Esophagus squamous epithelium (tissue), 5 donors: ENCODE measurements around the gene MTM1. TPM values are rescaled to one million over a fixed set of nuclear protein-coding genes. Genes with fewer than 3 reads are reported as not detected.

Experiments used
- DNase-seq: peaks from one replicate; lab custom pipeline; 2025; lab: John Stamatoyannopoulos, UW
- H3K27ac ChIP-seq, 4 donors: fragments of 200-600 bp; sonication (generic); one replicate each; pipeline ENCODE4 v1.5.1; 2016 to 2019; ENCODE audit warnings: mild to moderate bottlenecking in 1 of 4
- H3K27me3 ChIP-seq, 4 donors: fragments of 200-600 bp; sonication (generic); 1 replicate in 3 of 4; 2 replicates in 1 of 4; pipeline versions ENCODE4 v1.5.1 to v1.6.0; 2017 to 2021; ENCODE audit warnings: antibody characterized with exemption in 1 of 4
- H3K36me3 ChIP-seq, 3 donors: fragments of 200-600 bp; sonication (generic); one replicate each; pipeline ENCODE4 v1.5.1; 2016 to 2019
- H3K4me1 ChIP-seq, 3 donors: fragments of 200-600 bp; sonication (generic); one replicate each; pipeline ENCODE4 v1.5.1; 2017 to 2019
- H3K4me3 ChIP-seq, 4 donors: fragments of 200-600 bp; sonication (generic); 1 replicate in 3 of 4; 2 replicates in 1 of 4; pipeline ENCODE4 v1.5.1; 2016 to 2019; ENCODE audit warnings: mild to moderate bottlenecking in 2 of 4, moderate library complexity in 1 of 4
- H3K9me3 ChIP-seq, 3 donors: fragments of 200-600 bp; sonication (generic); one replicate each; pipeline ENCODE4 v1.5.1; 2016 to 2019
- CTCF ChIP-seq, 6 experiments: fragments of 450-650 bp in 4 of 6; fragments of 200-600 bp in 2 of 6; sonication (generic) in 2 of 6; IDR thresholded peaks; one replicate each; pipeline ENCODE4 v1.5.1; 2016 to 2019; ENCODE audit warnings: antibody characterized with exemption in 6 of 6, mild to moderate bottlenecking in 4 of 6, moderate library complexity in 4 of 6
- POLR2A ChIP-seq, 4 donors: fragments of 450-650 bp; IDR thresholded peaks; one replicate each; pipeline ENCODE4 v1.6.1; 2017; ENCODE audit warnings: antibody characterized with exemption in 4 of 4, mild to moderate bottlenecking in 4 of 4, moderate library complexity in 3 of 4
- WGBS, 2 donors: methylation state at CpG; one replicate each; pipeline ENCODE4 v1.1.5; 2018; 5-methylcytosine and 5-hydroxymethylcytosine counted together
- intact Hi-C: fragments of 100-400 bp; cut with DNase I; formaldehyde crosslinking; loops from one replicate; pipeline ENCODE4 v1.15.0; 2022
- total RNA-seq, 4 donors: library from RNA; depleted of rRNA; stranded (reverse); fragments of >200 nt; gene quantifications; one replicate each; pipeline ENCODE4 v1.1.0, GENCODE V29; 2016
- donor health status: DM: yes; HTN: yes; CAD: no.

The MTM1 gene
- total RNA-seq, 4 donors from 2014 or later = 9.1 to 13.7 (median 11.4) TPM

GRCh38 chrX:150536455-150537116, 31.8 kb upstream of the MTM1 start:
- Histone ChIP-seq H3K4me1 (no peaks in the 10 kb centered on the region), H3K27ac (no peak overlapping the region), H3K27me3 (no peaks in the 10 kb centered on the region), H3K36me3 (no peaks in the 10 kb centered on the region), H3K4me3 (no peak overlapping the region), H3K9me3 (peaks cover 0 to 8% (median 0%) of the 10 kb centered on the region in 3 donors)
- WGBS, 2 donors = 65 to 67% methylated on average over 3 to 6 of the region's 8 CpGs
- intact Hi-C loops = no loop called here
- TF ChIP-seq POLR2A (IDR thresholded peaks at IDR 0.05) (no peak), CTCF (IDR thresholded peaks at IDR 0.05) (peak in 2 of 6 experiments; percentile 6)
- no peak for DNase-seq

- TF ChIP-seq CTCF (IDR thresholded peaks at IDR 0.05) (no peak), POLR2A (IDR thresholded peaks at IDR 0.05) (no peak)
- no peak overlapping the region for H3K4me3 ChIP-seq
- peaks cover 0 to 8% (median 0%) of the 10 kb centered on the region in 3 donors for H3K9me3 ChIP-seq
- no peak for DNase-seq
- H3K27me3 ChIP-seq = no peaks in the 10 kb centered on the region
- no peak overlapping the region for H3K27ac ChIP-seq
- H3K36me3 ChIP-seq = no peaks in the 10 kb centered on the region
- H3K4me1 ChIP-seq = no peaks in the 10 kb centered on the region
- WGBS, 2 donors = 61 to 81% methylated on average over 4 to 5 of the region's 6 CpGs
- intact Hi-C loops = no loop called here
Measured at GRCh38 chrX:150537851-150538250, 30.6 kb upstream of the MTM1 start.

GRCh38 chrX:150540965-150541364, 27.5 kb upstream of the MTM1 start:
- H3K4me3 ChIP-seq = no peak overlapping the region
- intact Hi-C loops = no loop called here
- H3K9me3 ChIP-seq = peaks cover 0 to 8% (median 0%) of the 10 kb centered on the region in 3 donors
- H3K36me3 ChIP-seq = no peaks in the 10 kb centered on the region
- no peaks in the 10 kb centered on the region for H3K27me3 ChIP-seq
- WGBS, 2 donors = 60% methylated on average over 4 of the region's 6 CpGs; no CpG with 5 or more reads in 1 of the 2 donors
- no peak for DNase-seq
- peaks cover 0 to 4% (median 0%) of the 10 kb centered on the region in 3 donors for H3K4me1 ChIP-seq
- H3K27ac ChIP-seq = no peak overlapping the region
- TF ChIP-seq CTCF (IDR thresholded peaks at IDR 0.05) (no peak), POLR2A (IDR thresholded peaks at IDR 0.05) (no peak)

- Histone ChIP-seq H3K4me3 (no peak overlapping the region), H3K4me1 (peaks cover 5 to 23% (median 7%) of the 10 kb centered on the region in 3 donors), H3K36me3 (no peaks in the 10 kb centered on the region), H3K27me3 (no peaks in the 10 kb centered on the region), H3K9me3 (no peaks in the 10 kb centered on the region), H3K27ac (no peak overlapping the region)
- no peak for TF ChIP-seq POLR2A (IDR thresholded peaks at IDR 0.05)
- no peak for TF ChIP-seq CTCF (IDR thresholded peaks at IDR 0.05)
- intact Hi-C loops = no loop called here
- WGBS, 2 donors = 60 to 100% methylated on average over 1 of the region's 4 CpGs
- DNase-seq = no peak
Measured at GRCh38 chrX:150542846-150543229, 25.6 kb upstream of the MTM1 start.

GRCh38 chrX:150543230-150544155, 24.9 kb upstream of the MTM1 start:
- H3K27ac ChIP-seq = no peak overlapping the region

More at GRCh38 chrX:150543230-150544155, 24.9 kb upstream of the MTM1 start:
- TF ChIP-seq CTCF (IDR thresholded peaks at IDR 0.05) (no peak), POLR2A (IDR thresholded peaks at IDR 0.05) (no peak)
- intact Hi-C loops = no loop called here
- DNase-seq = no peak
- no peaks in the 10 kb centered on the region for H3K27me3 ChIP-seq
- WGBS, 2 donors = 67 to 82% methylated on average over 4 to 10 of the region's 13 CpGs
- no peaks in the 10 kb centered on the region for H3K36me3 ChIP-seq
- H3K9me3 ChIP-seq = no peaks in the 10 kb centered on the region
- no peak overlapping the region for H3K4me3 ChIP-seq
- peaks cover 5 to 29% (median 13%) of the 10 kb centered on the region in 3 donors for H3K4me1 ChIP-seq
